K562 (cell line): Measurements from ENCODE around the gene TAL1. TPM values are rescaled to one million over a fixed set of nuclear protein-coding genes. Genes with fewer than 3 reads are reported as not detected.
A peak's percentile ranks its signal among the peaks of the same experiment; 100 is the strongest.

Experiments
- BRD9 ChIP-seq: fragments of 450-650 bp; IDR thresholded peaks from 2 replicates; pipeline ENCODE4 v1.6.1; 2018; ENCODE audit warnings: low read depth; ENCODE audit not compliant: partially characterized antibody
- EZH2 ChIP-seq: IDR thresholded peaks from 2 replicates; pipeline ENCODE4 v1.6.1; 2012; ENCODE audit warnings: low read depth, mild to moderate bottlenecking, inconsistent platforms, low read length, borderline replicate concordance
- FOXP1 ChIP-seq: sonication (generic); formaldehyde crosslinking; IDR thresholded peaks from 2 replicates; pipeline ENCODE4 v1.8.0; 2022; ENCODE audit warnings: mild to moderate bottlenecking, missing genetic modification reagents
- HDAC1 ChIP-seq, 2 experiments: fragments of 450-650 bp; IDR thresholded peaks; 2 replicates each; pipeline ENCODE4 v1.6.1; 2016 to 2017; ENCODE audit warnings: inconsistent platforms in 1 of 2, mild to moderate bottlenecking in 1 of 2, moderate library complexity in 1 of 2
- HMGN3 ChIP-seq: IDR thresholded peaks from 2 replicates; pipeline ENCODE4 v1.6.1; 2011; ENCODE audit warnings: borderline replicate concordance, low read depth, mild to moderate bottlenecking, mixed read lengths, low read length; ENCODE audit not compliant: insufficient read length; ENCODE audit errors: extremely low read depth
- SRSF9 ChIP-seq: fragments of 200-400 bp; formaldehyde crosslinking; IDR thresholded peaks from 2 replicates; pipeline ENCODE4 v1.6.1; 2017; ENCODE audit warnings: low read depth, low read length, borderline replicate concordance
- STAT5B ChIP-seq: fragments of 250-450 bp; sonication (Bioruptor Pico); IDR thresholded peaks from 2 replicates; pipeline ENCODE4 v1.8.0; 2021; ENCODE audit warnings: mild to moderate bottlenecking, inconsistent platforms
- ZBTB7A ChIP-seq: IDR thresholded peaks from 2 replicates; pipeline ENCODE4 v1.6.1; 2011; ENCODE audit warnings: low read depth, mild to moderate bottlenecking, low read length, moderate library complexity, borderline replicate concordance; ENCODE audit not compliant: control insufficient read depth
- ZC3H8 ChIP-seq: fragments of 450-650 bp; IDR thresholded peaks from 2 replicates; pipeline ENCODE4 v1.6.1; 2017
- ZNF143 ChIP-seq: sonication (generic); formaldehyde crosslinking; IDR thresholded peaks from 2 replicates; pipeline ENCODE4 v1.9.0; 2022; ENCODE audit warnings: mild to moderate bottlenecking, missing genetic modification reagents
- ZNF146 ChIP-seq: IDR thresholded peaks from one replicate; pipeline ENCODE4 v1.6.1; 2018; ENCODE audit warnings: missing compliant biosample characterization; ENCODE audit not compliant: unreplicated experiment
- polyA plus RNA-seq, 8 experiments: library from polyadenylated mRNA; depleted of rRNA in 4 of 8; stranded (reverse) in 5 of 8; unstranded in 3 of 8; fragments of >200 nt; fragmentation: Nextera tagmentation in 2 of 8; fragmentation: Illumina TruSeq in 1 of 8; extraction: Ambion mirVana in 2 of 8; extraction: Trizol in 1 of 8; gene quantifications; 2 replicates each; pipeline versions ENCODE4 v1.2.1 to v1.2.3, GENCODE V29; 2011 to 2014; ENCODE audit warnings: inconsistent platforms in 1 of 8, missing spikeins in 1 of 8
- total RNA-seq, 7 experiments: library from RNA; depleted of rRNA in 6 of 7; stranded (reverse); fragments of >200 nt in 6 of 7; fragmentation: Illumina TruSeq in 2 of 7; extraction: Trizol in 2 of 7; gene quantifications; 2 replicates each; pipeline versions ENCODE4 v1.2.1 to v1.2.3, GENCODE V29; 2011 to 2021; ENCODE audit warnings: low replicate concordance in 1 of 7
- TF ChIP-seq, protein P1 (sequence below): fragments of 450-650 bp; IDR thresholded peaks from 2 replicates; pipeline ENCODE4 v1.6.1; 2017; ENCODE audit warnings: mild to moderate bottlenecking, moderate library complexity
- TF ChIP-seq, protein P2 (sequence below): fragments of 450-650 bp; IDR thresholded peaks from 2 replicates; pipeline ENCODE4 v1.6.1; 2016; ENCODE audit warnings: antibody characterized with exemption
- TF ChIP-seq, protein P3 (sequence below): IDR thresholded peaks from 2 replicates; pipeline ENCODE4 v1.6.1; 2012; ENCODE audit warnings: low read depth, low read length, improper control_type of control experiment, borderline replicate concordance
- TF ChIP-seq, protein P4 (sequence below), 2 experiments: IDR thresholded peaks; 2 replicates each; pipeline ENCODE4 v1.6.1; 2011; ENCODE audit warnings: borderline replicate concordance in 1 of 2, control low read depth in 1 of 2, low read depth in 1 of 2, low read length in 1 of 2, mild to moderate bottlenecking in 1 of 2, mixed read lengths in 1 of 2, moderate library complexity in 1 of 2; ENCODE audit not compliant: insufficient read depth in 1 of 2, insufficient read length in 1 of 2, poor library complexity in 1 of 2, severe bottlenecking in 1 of 2; ENCODE audit errors: extremely low read depth in 1 of 2

Gene TAL1
- total and polyA plus RNA-seq, 9 of the 15 experiments (the other 6 are each of a cell fraction or from before 2014, with no cell fraction given): 18.5 to 106 (median 59.7) TPM

DNA sequence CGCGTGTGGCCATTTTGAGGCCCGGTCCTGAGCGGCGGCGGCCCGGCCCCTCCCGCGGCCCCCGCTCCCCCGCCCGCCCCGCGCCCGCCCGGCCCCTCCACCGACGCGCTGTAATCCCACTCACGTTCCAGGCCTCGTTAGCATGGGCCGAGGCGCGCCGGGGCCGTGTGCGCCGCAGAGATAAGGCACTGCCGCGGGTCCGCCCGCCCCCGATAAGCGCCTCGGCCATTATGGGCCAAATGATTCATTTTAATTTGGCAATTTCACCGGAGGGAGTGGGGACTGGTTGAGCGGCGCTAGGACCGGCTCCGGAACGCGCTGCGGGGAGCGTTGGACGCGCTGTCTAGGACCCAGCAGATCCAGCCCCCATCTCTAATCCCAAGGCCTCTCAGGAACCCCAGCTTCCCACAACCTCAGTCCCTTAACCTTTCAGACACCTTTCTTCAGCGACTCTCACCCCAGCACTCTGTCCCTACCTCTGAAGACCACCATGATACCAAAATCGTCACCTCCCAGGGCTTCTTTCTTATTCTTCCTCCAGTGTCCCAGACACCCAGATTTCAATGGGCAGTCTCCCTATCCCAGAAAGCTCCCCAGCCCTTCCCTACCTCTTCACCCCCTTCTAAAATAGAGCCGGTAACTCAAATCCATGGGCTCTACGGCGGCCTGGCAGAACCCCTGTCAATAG is at the start of gene TAL1 (continued):
- TF ChIP-seq ZBTB7A: peak; percentile 80; the same call in 1 of the 2 replicates
- no peak for TF ChIP-seq EZH2
- no peak for TF ChIP-seq FOXP1 (CRISPR knock-in tag)
- TF ChIP-seq, protein P1, sequence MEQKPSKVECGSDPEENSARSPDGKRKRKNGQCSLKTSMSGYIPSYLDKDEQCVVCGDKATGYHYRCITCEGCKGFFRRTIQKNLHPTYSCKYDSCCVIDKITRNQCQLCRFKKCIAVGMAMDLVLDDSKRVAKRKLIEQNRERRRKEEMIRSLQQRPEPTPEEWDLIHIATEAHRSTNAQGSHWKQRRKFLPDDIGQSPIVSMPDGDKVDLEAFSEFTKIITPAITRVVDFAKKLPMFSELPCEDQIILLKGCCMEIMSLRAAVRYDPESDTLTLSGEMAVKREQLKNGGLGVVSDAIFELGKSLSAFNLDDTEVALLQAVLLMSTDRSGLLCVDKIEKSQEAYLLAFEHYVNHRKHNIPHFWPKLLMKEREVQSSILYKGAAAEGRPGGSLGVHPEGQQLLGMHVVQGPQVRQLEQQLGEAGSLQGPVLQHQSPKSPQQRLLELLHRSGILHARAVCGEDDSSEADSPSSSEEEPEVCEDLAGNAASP: no peak
- peak in 1 of 2 experiments; percentile 85; a peak in 2 of 4 replicates for TF ChIP-seq HDAC1 (IDR thresholded peaks at IDR 0.05)
- TF ChIP-seq, protein P2, sequence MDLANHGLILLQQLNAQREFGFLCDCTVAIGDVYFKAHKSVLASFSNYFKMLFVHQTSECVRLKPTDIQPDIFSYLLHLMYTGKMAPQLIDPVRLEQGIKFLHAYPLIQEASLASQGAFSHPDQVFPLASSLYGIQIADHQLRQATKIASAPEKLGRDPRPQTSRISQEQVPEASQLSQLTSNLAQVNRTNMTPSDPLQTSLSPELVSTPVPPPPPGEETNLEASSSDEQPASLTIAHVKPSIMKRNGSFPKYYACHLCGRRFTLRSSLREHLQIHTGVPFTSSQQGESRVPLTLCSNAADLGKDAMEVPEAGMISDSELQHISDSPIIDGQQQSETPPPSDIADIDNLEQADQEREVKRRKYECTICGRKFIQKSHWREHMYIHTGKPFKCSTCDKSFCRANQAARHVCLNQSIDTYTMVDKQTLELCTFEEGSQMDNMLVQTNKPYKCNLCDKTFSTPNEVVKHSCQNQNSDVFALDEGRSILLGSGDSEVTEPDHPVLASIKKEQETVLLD: peak; percentile 71
- TF ChIP-seq STAT5B (CRISPR knock-in tag): no peak
- TF ChIP-seq, protein P3, sequence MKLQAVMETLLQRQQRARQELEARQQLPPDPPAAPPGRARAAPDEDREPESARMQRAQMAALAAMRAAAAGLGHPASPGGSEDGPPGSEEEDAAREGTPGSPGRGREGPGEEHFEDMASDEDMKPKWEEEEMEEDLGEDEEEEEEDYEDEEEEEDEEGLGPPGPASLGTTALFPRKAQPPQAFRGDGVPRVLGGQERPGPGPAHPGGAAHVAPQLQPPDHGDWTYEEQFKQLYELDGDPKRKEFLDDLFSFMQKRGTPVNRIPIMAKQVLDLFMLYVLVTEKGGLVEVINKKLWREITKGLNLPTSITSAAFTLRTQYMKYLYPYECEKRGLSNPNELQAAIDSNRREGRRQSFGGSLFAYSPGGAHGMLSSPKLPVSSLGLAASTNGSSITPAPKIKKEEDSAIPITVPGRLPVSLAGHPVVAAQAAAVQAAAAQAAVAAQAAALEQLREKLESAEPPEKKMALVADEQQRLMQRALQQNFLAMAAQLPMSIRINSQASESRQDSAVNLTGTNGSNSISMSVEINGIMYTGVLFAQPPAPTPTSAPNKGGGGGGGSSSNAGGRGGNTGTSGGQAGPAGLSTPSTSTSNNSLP: peak; percentile 99
- TF ChIP-seq ZC3H8: no peak
- TF ChIP-seq HMGN3: peak; percentile 100
- no peak for TF ChIP-seq SRSF9
- TF ChIP-seq, protein P4, sequence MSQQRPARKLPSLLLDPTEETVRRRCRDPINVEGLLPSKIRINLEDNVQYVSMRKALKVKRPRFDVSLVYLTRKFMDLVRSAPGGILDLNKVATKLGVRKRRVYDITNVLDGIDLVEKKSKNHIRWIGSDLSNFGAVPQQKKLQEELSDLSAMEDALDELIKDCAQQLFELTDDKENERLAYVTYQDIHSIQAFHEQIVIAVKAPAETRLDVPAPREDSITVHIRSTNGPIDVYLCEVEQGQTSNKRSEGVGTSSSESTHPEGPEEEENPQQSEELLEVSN (IDR thresholded peaks at IDR 0.05; ENCODE audit: borderline replicate concordance in 1 of 2, extremely low read depth in 1 of 2, insufficient read depth in 1 of 2, insufficient read length in 1 of 2, low read depth in 1 of 2, low read length in 1 of 2, poor library complexity in 1 of 2, severe bottlenecking in 1 of 2): peak; percentile 22 to 52
- no peak for TF ChIP-seq ZNF146
- TF ChIP-seq ZNF143 (CRISPR knock-in tag): no peak
- peak; percentile 59 for TF ChIP-seq BRD9
